ENCODE data around the gene TOP2B. TPM values are rescaled to one million over a fixed set of nuclear protein-coding genes. Genes with fewer than 3 reads are reported as not detected.

Gene TOP2B
- total RNA-seq, 4 donors from 2014 or later: 87.1 to 115 (median 107) TPM

- H3K36me3 ChIP-seq: peaks cover 0 to 20% (median 11%) of the 10 kb centered on the region in 4 donors
- peak overlapping the region; percentile 68 to 71 (median 69) for H3K27ac ChIP-seq (replicated peaks in 1 of 4)
- H3K27me3 ChIP-seq: no peaks in the 10 kb centered on the region
- peaks cover 34 to 77% (median 69%) of the 10 kb centered on the region in 4 donors for H3K4me1 ChIP-seq
- intact Hi-C loops (cut with DNase I): loop anchor here (5.0 to 10.0 kb wide), 4 partner anchors 166 to 631 kb away; partner anchors contain the start of gene RARB
- TF ChIP-seq EP300 (IDR thresholded peaks at IDR 0.05) (no peak), CTCF (IDR thresholded peaks at IDR 0.05) (no peak), POLR2A (IDR thresholded peaks at IDR 0.05; ENCODE audit: low read depth) (no peak), POLR2AphosphoS5 (IDR thresholded peaks at IDR 0.05) (no peak)
- no peak overlapping the region for H3K4me3 ChIP-seq
- no peak for DNase-seq (ENCODE audit: extremely low spot score)
- H3K9me3 ChIP-seq: no peaks in the 10 kb centered on the region
These were observed 71.7 kb downstream of the TOP2B start for GRCh38 chr3:25593001-25593400.

- Histone ChIP-seq H3K27me3 (no peaks in the 10 kb centered on the region), H3K9me3 (no peaks in the 10 kb centered on the region), H3K4me3 (no peak overlapping the region), H3K27ac (replicated peaks in 1 of 4) (peak overlapping the region; percentile 68 to 71 (median 69)), H3K4me1 (peaks cover 35 to 72% (median 64%) of the 10 kb centered on the region in 4 donors), H3K36me3 (peaks cover 0 to 15% (median 11%) of the 10 kb centered on the region in 4 donors)
- TF ChIP-seq EP300 (IDR thresholded peaks at IDR 0.05) (no peak), CTCF (IDR thresholded peaks at IDR 0.05) (peak in 1 of 3 experiments; percentile 26), POLR2A (IDR thresholded peaks at IDR 0.05; ENCODE audit: low read depth) (no peak), POLR2AphosphoS5 (IDR thresholded peaks at IDR 0.05) (peak in 1 of 2 donors; percentile 6)
- 30% methylated on average over 3 of the region's 3 CpGs for WGBS
- intact Hi-C loops (cut with DNase I): loop anchor here (5.0 to 10.0 kb wide), 4 partner anchors 165 to 630 kb away; partner anchors contain the start of gene RARB
- no peak for DNase-seq (ENCODE audit: extremely low spot score)
These were observed 72.2 kb downstream of the TOP2B start for GRCh38 chr3:25592510-25592968.

GRCh38 chr3:25589783-25590258, 74.9 kb downstream of the TOP2B start:
- Histone ChIP-seq H3K27me3 (no peaks in the 10 kb centered on the region), H3K27ac (replicated peaks in 1 of 4) (peak overlapping the region in 3 of 4 donors; percentile 16 to 41 (median 36)), H3K9me3 (no peaks in the 10 kb centered on the region), H3K4me1 (peaks cover 42 to 54% (median 48%) of the 10 kb centered on the region in 4 donors), H3K4me3 (no peak overlapping the region), H3K36me3 (peaks cover 0 to 9% (median 1%) of the 10 kb centered on the region in 4 donors)
- 79% methylated on average over 8 of the region's 8 CpGs for WGBS
- intact Hi-C loops (cut with DNase I): loop anchor here (5.0 to 10.0 kb wide), 4 partner anchors 163 to 628 kb away; partner anchors contain the start of gene RARB
- TF ChIP-seq POLR2A (IDR thresholded peaks at IDR 0.05; ENCODE audit: low read depth) (no peak), POLR2AphosphoS5 (IDR thresholded peaks at IDR 0.05) (no peak), CTCF (IDR thresholded peaks at IDR 0.05) (no peak), EP300 (IDR thresholded peaks at IDR 0.05) (no peak)
- peak; percentile 79 for DNase-seq (ENCODE audit: extremely low spot score)

- H3K9me3 ChIP-seq: no peaks in the 10 kb centered on the region
- intact Hi-C loops (cut with DNase I): no loop called here
- H3K36me3 ChIP-seq: peaks cover 0 to 15% (median 1%) of the 10 kb centered on the region in 4 donors
- no peak for DNase-seq (ENCODE audit: extremely low spot score)
- no peak overlapping the region for H3K4me3 ChIP-seq
- H3K27me3 ChIP-seq: no peaks in the 10 kb centered on the region
- H3K4me1 ChIP-seq: peaks cover 41 to 48% (median 42%) of the 10 kb centered on the region in 4 donors
- TF ChIP-seq POLR2AphosphoS5 (IDR thresholded peaks at IDR 0.05): no peak
- TF ChIP-seq CTCF (IDR thresholded peaks at IDR 0.05): no peak
- TF ChIP-seq POLR2A (IDR thresholded peaks at IDR 0.05; ENCODE audit: low read depth): no peak
- TF ChIP-seq EP300 (IDR thresholded peaks at IDR 0.05): no peak
- H3K27ac ChIP-seq (replicated peaks in 1 of 4): peak overlapping the region in 3 of 4 donors; percentile 16 to 41 (median 36)
- WGBS: 99% methylated on average over 3 of the region's 4 CpGs
These were observed 75.5 kb downstream of the TOP2B start for GRCh38 chr3:25589104-25589782.

Measured in esophagus muscularis mucosa (tissue), 4 donors.